HG02678 (cell line): Measurements from ENCODE around the gene OSBPL6.
"Not testable (repeated sequence)": the region's sequence is repeated elsewhere in the genome, so short reads cannot be mapped to it uniquely, and the experiment has no call there.

Experiments used
- ATAC-seq: cut with Tn5 transposase; IDR thresholded peaks from one replicate; pipeline ENCODE4 v1.9.1; 2021; ENCODE audit warnings: mild to moderate bottlenecking, moderate library complexity; ENCODE audit not compliant: unreplicated experiment

Gene OSBPL6

GRCh38 chr2:178391701-178392100 is 197.4 kb downstream of the OSBPL6 start:
- no peak for ATAC-seq

- ATAC-seq = no peak
Observed at GRCh38 chr2:178392215-178392614, 197.9 kb downstream of the OSBPL6 start.

- ATAC-seq = no peak
Observed at GRCh38 chr2:178394859-178395258, 200.5 kb downstream of the OSBPL6 start.

- no peak for ATAC-seq
Observed at GRCh38 chr2:178395295-178395694, 201.0 kb downstream of the OSBPL6 start.

GRCh38 chr2:178395941-178396570 is 201.7 kb downstream of the OSBPL6 start:
- no peak for ATAC-seq

- peak; percentile 88 for ATAC-seq
Observed at GRCh38 chr2:178397002-178397605, 202.8 kb downstream of the OSBPL6 start.

- ATAC-seq = no peak
Observed at GRCh38 chr2:178401994-178402437, 207.7 kb downstream of the OSBPL6 start.

- ATAC-seq = peak; percentile 43
Observed at GRCh38 chr2:178403671-178404306, 209.5 kb downstream of the OSBPL6 start.

- peak; percentile 99 for ATAC-seq
Observed at GRCh38 chr2:178404368-178404767, 210.1 kb downstream of the OSBPL6 start.

GRCh38 chr2:178409261-178409660 is 214.9 kb downstream of the OSBPL6 start:
- ATAC-seq = no peak

GRCh38 chr2:178412047-178412446 is 217.7 kb downstream of the OSBPL6 start:
- no peak for ATAC-seq

GRCh38 chr2:178412453-178412852 is 218.1 kb downstream of the OSBPL6 start:
- not testable (repeated sequence) for ATAC-seq

- ATAC-seq = peak; percentile 80
Observed at GRCh38 chr2:178413472-178414265, 219.4 kb downstream of the OSBPL6 start.

- ATAC-seq = peak; percentile 82
Observed at GRCh38 chr2:178414266-178415247, 220.2 kb downstream of the OSBPL6 start.

- no peak for ATAC-seq
Observed at GRCh38 chr2:178415979-178416378, 221.7 kb downstream of the OSBPL6 start.

- no peak for ATAC-seq
Observed at GRCh38 chr2:178417916-178418315, 223.6 kb downstream of the OSBPL6 start.

- no peak for ATAC-seq
Observed at GRCh38 chr2:178418426-178418825, 224.1 kb downstream of the OSBPL6 start.

GRCh38 chr2:178419123-178419522 is 224.8 kb downstream of the OSBPL6 start:
- no peak for ATAC-seq

GRCh38 chr2:178420463-178420999 is 226.2 kb downstream of the OSBPL6 start:
- no peak for ATAC-seq

- ATAC-seq = no peak
Observed at GRCh38 chr2:178422097-178422496, 227.8 kb downstream of the OSBPL6 start.
